ENCODE data around the gene SCO1.
"Not testable (repeated sequence)": the region's sequence is repeated elsewhere in the genome, so short reads cannot be mapped to it uniquely, and the experiment has no call there.

The SCO1 gene

DNA sequence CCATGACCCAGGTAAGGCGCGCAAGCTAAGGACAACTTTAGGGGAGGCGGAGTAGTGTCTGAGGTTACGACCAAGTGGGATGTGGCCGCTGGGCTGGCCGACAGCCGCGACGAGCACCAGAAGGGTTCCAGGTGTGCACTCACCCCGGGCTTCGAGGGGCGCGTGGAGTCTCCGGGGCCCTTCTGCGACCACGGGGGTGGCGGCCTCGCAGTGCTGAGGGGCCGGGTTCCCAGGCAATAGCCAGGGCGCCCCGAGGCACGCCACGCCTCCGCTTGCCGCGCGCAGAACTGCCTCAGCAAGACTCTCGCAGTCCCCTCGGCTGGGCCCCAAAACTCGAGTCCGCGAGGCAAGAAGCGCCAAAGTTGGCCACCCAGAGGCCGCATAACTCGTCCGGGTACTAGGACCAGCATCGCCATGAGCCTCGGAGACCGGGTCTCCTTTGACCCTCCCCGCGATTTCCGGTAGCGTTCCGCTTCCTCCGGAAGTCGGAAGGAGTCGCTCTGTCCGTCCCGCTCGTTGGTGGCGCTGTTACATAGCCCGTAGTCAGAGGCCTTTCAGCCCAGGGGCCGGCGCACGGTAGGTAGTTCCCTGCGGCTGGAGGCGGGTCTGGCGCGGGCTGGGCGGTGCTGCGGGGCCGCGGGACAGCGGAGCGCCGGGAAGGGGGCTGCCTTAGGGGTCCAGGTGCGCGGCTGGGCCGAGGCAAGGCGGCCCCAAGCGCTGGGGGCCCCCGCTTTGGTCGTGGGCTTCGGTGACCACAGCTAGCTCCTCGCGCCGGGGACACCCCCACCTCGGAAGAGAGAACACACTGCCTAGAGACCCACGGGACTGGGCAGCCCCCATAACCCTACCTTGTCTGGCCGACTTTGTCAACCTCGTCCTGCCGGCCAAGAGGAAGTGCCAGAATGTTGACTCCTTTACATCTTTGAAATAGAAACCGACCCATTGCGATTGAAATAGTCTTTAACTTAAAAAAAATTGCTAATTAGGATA lies at the start of gene SCO1, which contains the start of gene ADPRM:
Gene SCO1, minus strand, starts transcription at position 442 of the 990 bp plus-strand sequence. Its CDS starts 26 bp downstream, at position 416.
Gene ADPRM, plus strand, starts transcription at position 503 of the 990 bp plus-strand sequence. CDS start 7,333 bp downstream, outside the sequence.
- peak; percentile 85 for DNase-seq

DNA sequence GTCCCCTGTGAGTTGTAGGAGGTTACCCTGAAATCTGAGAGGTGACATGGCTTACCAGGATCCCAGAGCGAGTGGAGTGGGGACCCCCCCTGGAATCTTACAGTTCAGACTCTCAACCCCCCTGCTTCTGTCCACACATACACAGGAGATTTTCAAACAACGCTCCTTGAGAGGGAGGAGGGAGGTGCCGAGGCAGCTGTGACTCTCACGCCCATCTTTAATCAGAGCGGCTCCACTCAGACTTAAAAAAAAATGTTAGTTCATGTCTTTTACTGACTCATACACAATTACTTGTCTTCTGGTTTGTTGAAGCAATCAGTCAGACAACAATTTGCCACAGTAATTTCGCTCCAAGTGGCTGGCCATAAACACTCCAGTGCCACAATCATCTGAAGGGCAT lies 47.9 kb upstream of the SCO1 start:
- DNase-seq, result no peak

- DNase-seq, result no peak
These were observed 47.2 kb upstream of the SCO1 start for GRCh38 chr17:10744501-10745000.

- DNase-seq, result no peak
These were observed 46.1 kb upstream of the SCO1 start for GRCh38 chr17:10743316-10744009.

DNA sequence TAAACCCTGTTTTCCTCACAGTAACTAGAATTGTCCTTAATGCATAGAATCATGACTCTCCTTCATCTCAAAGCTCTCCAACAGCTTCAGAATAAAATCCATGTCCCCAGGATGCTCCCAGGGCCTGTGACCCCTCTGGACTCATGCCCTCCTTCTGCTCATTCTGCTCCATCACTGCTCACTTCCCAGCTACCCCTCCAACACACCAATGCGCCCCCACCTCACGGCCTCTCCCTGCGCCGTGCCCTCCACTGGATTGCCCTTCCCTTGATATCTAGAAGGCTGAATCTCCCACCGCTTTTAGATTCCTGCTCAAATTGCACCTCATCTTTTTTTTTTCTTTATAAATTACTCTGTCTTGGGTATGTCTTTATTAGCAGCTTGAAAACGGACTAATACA lies 45.1 kb upstream of the SCO1 start:
- DNase-seq, result no peak

GRCh38 chr17:10741416-10742135 lies 44.2 kb upstream of the SCO1 start:
- no peak for DNase-seq

DNA sequence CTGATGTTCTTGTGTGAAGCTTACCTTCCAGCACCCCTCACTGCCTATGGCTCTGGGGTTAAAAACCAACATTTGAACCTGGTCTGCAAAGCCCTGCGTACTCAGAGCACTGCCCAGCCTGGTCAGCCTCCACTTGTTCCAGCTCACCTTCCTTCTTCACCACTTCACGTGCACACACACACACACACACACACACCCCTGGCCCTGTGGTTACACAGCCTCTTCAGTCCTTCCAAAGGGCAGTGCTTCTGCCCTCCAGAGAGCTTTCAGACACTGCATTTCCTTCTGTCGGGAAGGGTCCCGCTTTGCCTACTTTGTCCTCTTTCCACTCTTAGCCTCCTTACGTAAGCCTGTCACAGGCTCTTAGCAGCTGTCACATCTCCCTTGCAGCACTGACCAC lies 42.1 kb upstream of the SCO1 start:
- DNase-seq, result no peak

- no peak for DNase-seq
These were observed 41.4 kb upstream of the SCO1 start for GRCh38 chr17:10738521-10739258.

DNA sequence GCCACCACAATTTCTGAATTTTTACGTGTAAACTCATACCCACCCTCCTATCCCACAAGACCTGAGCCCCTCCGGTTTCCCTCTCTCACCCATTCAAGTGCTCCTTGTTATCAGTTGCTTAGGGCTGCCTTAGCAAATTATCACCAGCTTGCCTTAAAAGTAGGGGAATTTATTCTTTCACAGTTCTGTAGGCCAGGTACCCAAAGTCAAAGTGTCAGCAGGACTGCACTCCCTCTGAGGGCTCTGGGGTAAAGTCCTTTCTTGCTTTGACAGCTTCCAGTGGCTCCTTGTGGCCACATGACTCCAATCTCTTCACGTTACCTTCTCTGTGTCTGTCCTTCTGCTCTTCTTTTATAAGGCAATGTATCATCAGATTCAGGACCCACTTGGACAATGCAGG lies 40.4 kb upstream of the SCO1 start:
- no peak for DNase-seq

DNA sequence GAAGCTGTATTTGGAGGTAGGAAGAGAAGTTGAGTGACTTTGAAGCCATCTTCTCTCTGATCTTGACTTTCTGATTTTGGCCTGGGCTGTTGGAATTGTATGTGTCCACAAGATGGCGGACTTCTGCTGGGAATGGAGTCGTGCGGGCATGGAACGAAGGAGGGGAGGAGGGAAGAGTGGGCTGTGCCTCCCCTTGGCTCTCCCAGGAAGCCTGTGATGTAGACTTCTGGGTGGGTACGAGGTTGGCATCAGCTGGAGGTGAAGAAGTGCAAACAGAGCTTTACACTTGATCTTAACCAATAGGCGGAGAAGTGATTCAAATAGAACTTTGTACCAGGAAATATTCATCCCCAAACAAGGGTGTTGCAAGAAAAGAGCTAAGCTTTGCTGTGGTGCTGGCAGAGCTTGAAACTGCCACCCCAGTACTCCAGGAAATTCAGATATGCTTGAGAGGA lies 39.9 kb upstream of the SCO1 start:
- DNase-seq, result peak; percentile 4

DNA sequence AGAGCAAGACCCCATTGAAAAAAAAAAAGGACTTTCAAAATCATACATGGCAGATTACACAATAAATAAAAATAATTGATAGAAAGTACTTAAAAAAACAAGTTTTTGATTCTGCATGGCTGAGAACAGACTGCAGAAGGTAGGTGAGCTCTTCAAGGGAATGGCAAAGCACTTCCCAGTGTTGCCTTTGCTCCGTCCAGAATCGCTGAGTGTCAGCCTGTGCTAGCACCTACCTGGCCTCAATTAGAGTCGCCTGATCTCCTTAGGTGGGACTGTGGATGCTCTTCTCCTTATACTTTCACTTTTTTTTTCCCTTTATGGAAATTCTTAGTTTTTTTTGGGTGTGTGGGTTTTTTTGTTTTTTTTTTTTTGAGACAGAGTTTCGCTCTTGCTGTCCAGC lies 38.5 kb upstream of the SCO1 start:
- DNase-seq, result no peak

- no peak for DNase-seq
These were observed 37.9 kb upstream of the SCO1 start for GRCh38 chr17:10735251-10735650.

DNA sequence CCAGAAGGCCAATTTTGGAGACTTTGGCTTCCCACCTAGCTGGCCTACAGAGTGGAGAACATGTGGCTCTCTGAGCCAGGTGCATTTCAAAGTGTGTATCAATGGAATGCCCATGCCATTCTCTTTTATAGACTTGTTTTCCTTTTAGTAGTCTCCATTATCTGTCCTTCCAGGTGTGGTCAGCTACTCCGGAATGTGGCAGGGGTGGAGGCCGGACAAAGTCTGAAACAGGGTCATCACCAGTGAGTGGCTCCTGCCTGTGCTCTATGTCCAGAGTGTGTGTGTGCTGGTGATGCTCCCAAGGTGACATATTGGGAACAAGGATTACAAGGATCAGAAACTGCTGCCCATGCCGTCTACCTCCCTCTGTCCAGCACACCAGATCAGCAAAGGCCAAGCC lies 36.3 kb upstream of the SCO1 start:
- no peak for DNase-seq

- DNase-seq, result not testable (repeated sequence)
These were observed 34.8 kb upstream of the SCO1 start for GRCh38 chr17:10732121-10732520.

GRCh38 chr17:10731408-10731879 lies 34.1 kb upstream of the SCO1 start:
- no peak for DNase-seq

DNA sequence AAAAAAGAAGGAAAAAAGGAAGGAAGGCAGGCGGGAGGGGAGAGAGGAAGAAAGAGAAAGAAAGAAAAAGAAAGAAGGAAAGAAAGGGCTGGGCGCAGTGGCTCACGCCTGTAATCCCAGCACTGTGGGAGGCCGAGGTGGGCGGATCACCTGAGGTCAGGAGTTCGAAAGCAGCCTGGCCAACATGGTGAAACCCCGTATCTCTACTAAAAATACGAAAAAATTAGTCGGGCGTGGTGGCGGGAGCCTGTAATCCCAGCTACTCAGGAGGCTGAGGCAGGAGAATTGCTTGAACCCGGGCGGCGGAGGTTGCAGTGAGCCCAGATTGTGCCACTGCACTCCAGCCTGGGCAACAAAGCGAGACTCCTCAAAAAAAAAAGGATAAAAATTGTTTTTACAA lies 32.9 kb upstream of the SCO1 start:
- DNase-seq, result not testable (repeated sequence)

- no peak for DNase-seq
These were observed 32.2 kb upstream of the SCO1 start, which contains the start of gene TMEM220 for GRCh38 chr17:10729334-10730193. Gene TMEM220 (minus strand): TSS chr17:10730023. CDS start chr17:10729851, 172 bp downstream.

- DNase-seq, result no peak
These were observed 31.1 kb upstream of the SCO1 start for GRCh38 chr17:10728331-10728892.

GRCh38 chr17:10727192-10727591 lies 29.9 kb upstream of the SCO1 start:
- DNase-seq, result no peak

- no peak for DNase-seq
These were observed 28.9 kb upstream of the SCO1 start for GRCh38 chr17:10726196-10726595.
